ENCODE data around the gene CRTC3.
"Not testable (repeated sequence)": the region's sequence is repeated elsewhere in the genome, so short reads cannot be mapped to it uniquely, and the experiment has no call there.

The CRTC3 gene

DNA sequence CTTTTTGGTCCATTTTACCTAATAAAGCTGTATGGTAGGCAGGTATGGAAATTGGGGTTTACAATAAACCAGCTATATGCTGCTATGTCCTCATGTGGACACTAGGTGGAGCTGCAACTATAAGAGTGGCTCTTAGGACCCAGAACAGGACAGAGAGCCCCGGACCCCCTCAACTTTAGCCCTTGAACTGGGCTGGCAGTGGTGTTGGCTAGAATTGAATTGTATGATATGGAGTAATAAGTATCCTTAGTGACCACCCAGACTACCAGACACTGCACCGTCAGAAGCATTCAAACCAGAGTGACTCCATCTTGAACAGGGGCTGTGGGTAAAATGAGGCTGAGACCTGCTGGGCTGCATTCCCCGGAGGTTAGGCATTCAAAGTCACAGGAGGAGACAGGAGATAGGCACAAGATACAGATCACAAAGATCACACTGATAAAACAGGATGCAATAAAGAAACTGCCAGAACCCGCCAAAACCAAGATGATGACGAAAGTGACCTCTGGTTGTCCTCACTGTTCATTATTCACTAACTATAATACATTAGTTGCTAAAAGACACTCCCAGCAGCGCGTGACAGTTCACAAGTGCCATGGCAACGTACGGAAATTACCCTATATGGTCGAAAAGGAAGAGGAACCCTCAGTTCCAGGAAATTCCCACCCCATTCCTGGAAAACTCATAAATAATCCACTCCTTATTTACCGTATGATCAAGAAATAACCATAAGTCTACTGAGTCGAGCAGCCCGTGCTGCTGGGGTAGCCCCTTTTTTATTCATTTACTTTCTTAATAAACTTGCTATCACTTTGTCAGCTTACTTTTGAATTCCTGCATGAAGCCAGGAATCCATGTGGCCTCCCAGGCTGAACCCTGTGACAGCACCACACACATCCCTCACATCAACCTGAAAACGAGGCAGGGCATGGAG, 118.7 kb downstream of the CRTC3 start:
- H3K36me3 ChIP-seq = peaks cover 6% of the 10 kb centered on the region
- TF ChIP-seq Cebpa-rat (IDR thresholded peaks at IDR 0.05) = no peak
- H4K20me1 ChIP-seq = 0 out of 2 replicates have a peak, but pooled peaks cover 5% of the 10 kb centered on the region
- H3K9me3 ChIP-seq = no peaks in the 10 kb centered on the region
- no peak overlapping the region for H3K4me3 ChIP-seq
- H3K9ac ChIP-seq = no peak overlapping the region
- H3K4me1 ChIP-seq = peaks cover 32% of the 10 kb centered on the region
- peak overlapping the region; percentile 40 for H3K4me2 ChIP-seq
- no peak overlapping the region for H3K27ac ChIP-seq
- no peaks in the 10 kb centered on the region for H3K27me3 ChIP-seq

DNA sequence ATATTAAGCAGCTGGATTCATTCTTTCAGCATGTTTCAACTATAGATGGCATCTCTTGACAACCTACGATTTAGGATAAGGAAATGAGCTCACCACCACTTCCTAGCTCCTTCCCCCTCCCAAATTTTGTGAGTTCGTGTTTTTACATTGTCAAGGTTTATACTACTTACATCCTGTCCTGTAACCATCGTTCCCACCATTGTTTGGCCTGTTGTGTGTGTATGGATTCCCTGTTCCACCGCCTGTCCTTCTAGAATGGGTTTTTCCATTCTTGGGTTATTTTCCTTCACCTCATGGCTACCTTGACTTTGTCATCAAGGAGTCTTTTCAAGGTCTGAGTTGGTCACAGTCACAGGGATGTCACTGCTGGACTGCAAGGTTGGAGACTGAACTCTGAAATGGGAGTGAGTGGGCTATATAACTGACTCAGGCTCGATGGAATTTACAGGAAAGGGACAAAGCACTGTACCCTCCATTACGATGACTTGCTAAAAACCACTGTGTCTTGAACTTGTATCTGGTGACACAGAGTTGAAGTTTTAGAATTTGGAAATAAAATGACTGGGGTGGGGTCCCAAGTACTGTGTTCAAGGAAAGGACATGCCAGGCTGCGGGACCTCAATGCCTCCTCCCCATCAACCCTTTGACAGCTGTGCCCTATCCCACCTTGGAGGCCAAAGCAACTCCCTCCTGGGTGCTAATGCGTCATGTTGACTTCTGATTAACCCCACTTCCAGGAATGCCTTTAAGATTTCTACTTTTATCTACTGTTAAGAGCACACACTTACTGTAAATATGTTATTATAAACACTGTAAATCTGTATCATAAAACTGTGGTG, 120.6 kb downstream of the CRTC3 start:
- H3K27ac ChIP-seq = peak overlapping the region; percentile 44; the same call in 1 of the 2 replicates
- no peak for TF ChIP-seq Cebpa-rat (IDR thresholded peaks at IDR 0.05)

DNA sequence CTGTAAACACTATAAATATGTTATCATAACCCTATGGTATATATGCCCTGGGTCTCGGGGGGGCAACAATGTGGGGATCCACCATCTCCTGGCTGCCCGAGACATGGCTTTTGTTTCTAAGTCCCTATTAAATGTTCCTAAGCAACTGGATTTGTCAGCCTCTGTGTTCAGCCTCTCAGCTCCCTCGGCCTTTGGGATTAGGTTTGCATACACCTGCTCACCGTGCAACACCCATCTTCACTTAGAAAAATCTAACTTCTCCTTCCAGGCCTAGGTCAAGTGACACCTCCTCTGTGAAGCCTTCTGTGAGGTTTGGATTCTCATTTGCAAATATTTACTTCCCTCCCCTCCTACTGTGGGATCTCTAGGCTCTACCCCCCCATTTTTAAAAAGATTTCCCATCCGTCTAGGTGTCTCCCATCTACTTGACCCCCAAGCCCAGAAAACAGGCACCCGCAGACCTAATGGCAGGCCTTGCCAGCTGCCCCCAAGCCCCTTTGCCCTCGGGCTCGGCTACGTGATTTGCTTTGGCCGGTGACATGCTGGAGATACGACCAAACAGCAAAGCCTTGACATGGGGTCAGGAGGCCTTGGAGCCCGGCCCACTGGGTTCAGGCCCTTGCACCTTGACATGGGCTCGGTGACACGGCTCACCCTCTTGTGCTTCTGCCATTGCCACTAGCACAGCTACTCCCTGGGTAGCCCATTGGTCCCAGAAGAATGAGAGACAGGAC, 121.4 kb downstream of the CRTC3 start:
- Histone ChIP-seq H4K20me1 (no peaks in the 10 kb centered on the region), H3K36me3 (no peaks in the 10 kb centered on the region), H3K27me3 (no peaks in the 10 kb centered on the region), H3K4me3 (no peak overlapping the region), H3K27ac (no peak overlapping the region), H3K4me1 (peaks cover 55% of the 10 kb centered on the region), H3K9me3 (no peaks in the 10 kb centered on the region), H3K9ac (no peak overlapping the region), H3K4me2 (no peak overlapping the region)
- no peak for TF ChIP-seq Cebpa-rat (IDR thresholded peaks at IDR 0.05)

More for the DNA sequence above, 120.6 kb downstream of the CRTC3 start:
- Histone ChIP-seq H3K4me3 (no peak overlapping the region), H3K4me1 (peaks cover 47% of the 10 kb centered on the region), H3K9me3 (no peaks in the 10 kb centered on the region), H3K27me3 (no peaks in the 10 kb centered on the region), H3K9ac (no peak overlapping the region), H3K4me2 (peak overlapping the region; percentile 36), H3K36me3 (no peaks in the 10 kb centered on the region), H4K20me1 (0 out of 2 replicates have a peak, but pooled peaks cover under 1% of the 10 kb centered on the region)

DNA sequence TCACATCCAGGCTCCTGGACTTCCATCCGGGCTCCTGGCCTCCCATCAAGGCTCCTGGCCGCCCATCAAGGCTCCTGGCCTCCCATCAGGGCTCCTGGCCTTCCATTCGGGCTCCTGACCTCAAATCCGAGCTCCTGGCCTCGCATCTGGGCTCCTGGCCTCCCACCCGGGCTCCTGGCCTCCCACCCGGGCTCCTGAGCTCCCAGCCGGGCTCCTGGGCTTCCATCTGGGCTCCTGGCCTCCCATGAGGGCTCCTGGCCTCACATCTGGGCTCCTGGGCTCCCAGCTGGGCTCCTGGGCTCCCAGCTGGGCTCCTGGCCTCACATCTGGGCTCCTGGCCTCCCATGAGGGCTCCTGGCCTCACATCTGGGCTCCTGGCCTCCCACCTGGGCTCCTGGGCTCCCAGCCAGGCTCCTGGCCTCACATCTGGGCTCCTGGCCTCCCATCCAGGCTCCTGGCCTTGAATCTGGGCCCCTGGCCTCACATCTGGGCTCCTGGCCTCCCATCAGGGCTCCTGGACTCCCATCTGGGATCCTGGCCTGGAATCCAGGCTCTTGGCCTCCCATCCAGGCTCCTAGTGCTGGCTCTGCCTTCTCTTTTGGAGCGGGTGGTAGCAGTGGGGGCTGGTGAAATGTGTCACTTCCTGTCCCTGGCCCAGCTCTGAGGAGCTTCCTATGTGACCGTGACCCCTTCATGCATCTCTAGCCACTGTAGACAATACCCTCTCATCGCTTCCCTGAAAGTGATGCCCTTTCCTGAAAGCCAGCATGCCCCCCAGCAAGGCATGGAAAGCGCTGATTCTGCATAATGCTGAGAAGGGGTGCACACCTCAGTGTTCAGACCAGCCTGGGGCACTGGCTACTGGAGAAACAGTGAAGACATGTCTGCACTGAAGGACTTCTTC, 124.8 kb downstream of the CRTC3 start:
- Histone ChIP-seq H3K4me1 (peaks cover 69% of the 10 kb centered on the region), H4K20me1 (no peaks in the 10 kb centered on the region), H3K4me2 (peak overlapping the region; percentile 75), H3K27ac (peak overlapping the region; percentile 85), H3K36me3 (no peaks in the 10 kb centered on the region), H3K4me3 (no peak overlapping the region), H3K9me3 (no peaks in the 10 kb centered on the region), H3K9ac (peak overlapping the region; percentile 65), H3K27me3 (no peaks in the 10 kb centered on the region)
- TF ChIP-seq Cebpa-rat (IDR thresholded peaks at IDR 0.05) = no peak

DNA sequence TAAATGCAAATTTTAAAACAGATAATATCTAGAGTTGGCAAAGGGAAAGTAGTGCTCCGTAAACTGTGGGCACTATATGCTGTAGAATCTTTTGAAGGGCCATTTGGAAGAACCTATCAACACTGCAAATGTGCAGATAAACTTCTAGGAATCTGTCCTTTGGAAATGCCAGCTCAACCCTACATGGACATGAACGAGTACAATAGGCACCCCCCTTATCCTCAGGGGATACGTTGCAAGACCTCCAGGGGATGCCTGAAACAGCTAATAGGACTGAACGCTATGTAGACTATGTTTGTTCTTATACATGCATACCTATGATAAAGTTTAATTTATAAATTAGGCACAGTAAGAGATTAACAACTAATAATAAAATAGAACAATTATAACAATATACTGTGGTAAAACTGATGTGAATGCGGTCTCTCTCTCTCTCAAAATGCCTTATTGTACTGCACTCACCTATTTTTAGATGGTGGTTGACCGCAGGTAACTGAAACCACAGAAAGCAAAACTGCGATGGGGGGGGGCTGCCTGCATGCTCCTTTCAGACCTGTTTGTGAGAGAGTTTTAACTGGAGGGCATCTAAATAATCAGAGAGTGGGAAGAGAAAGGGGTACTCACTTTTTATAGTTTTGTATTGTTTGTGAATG, 127.9 kb downstream of the CRTC3 start:
- H3K9ac ChIP-seq = not testable (repeated sequence)
- peak overlapping the region; percentile 99 for H3K4me2 ChIP-seq

DNA sequence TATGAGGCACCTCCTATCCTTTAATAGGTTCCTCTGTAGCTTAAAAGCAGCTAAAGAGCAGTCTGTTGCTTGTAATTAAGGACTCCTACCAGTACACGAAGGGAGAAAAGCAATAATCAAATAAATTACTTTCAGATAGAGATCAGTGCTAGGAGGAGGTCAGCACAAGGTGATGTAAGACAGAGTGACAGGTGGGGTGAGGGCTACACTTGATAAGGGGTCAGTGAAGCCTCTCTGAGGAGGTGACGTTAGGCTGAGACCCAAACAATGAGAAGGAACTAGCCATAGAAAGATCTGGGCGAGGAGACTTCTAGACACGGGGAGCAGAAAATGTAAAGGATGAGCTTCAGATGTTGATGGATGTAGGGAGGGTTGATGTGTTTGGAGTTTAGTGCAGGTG, 129.8 kb downstream of the CRTC3 start:
- H3K27ac ChIP-seq = peak overlapping the region; percentile 75; the same call in 1 of the 2 replicates

More for the DNA sequence above, 127.9 kb downstream of the CRTC3 start:
- not testable (repeated sequence) for H3K9me3 ChIP-seq, H3K36me3 ChIP-seq, H3K27me3 ChIP-seq, H4K20me1 ChIP-seq, H3K27ac ChIP-seq
- Histone ChIP-seq H3K4me3 (peak overlapping the region; percentile 53), H3K4me1 (peaks cover 88% of the 10 kb centered on the region)

DNA sequence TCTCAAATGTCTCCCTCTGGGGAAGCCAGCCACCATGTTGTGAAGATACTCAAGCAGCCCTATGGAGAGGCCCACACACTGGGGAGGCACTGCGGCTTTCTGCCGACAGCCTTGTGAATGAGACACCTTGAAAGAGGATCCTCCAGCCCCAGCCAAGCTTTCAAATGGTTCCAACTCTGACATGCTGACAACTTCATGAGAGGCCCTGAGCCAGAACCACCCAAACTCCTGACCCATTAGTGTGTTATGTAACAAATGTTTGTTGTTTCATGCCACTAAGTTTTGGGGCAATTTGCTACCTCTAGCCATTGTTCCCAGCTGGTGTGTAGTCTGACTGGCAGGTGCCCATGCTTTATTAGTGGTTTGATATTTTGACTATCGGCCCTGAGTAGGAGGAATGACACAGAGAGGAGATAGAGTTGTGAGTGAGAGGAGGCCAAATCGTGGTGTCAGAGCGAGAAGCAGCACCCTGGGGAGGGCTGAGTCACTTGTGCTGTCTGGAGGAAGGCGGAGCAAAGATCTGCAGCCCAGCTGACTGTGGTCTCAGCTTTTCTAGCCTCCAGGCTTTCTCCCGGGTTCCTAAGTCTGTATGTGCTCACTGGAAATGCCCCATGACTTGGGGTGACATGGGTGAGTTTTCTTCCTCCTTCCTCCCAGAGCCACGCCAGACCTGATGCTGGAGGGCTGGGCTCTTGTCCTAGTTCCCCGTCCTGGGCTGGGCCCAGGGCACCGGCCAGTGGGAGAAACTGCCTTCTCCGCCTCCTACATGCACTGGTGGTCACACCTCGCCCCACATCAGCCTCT, 130.7 kb downstream of the CRTC3 start:
- Histone ChIP-seq H3K9me3 (no peaks in the 10 kb centered on the region), H3K9ac (peak overlapping the region; percentile 64), H3K4me2 (peak overlapping the region; percentile 99), H3K27me3 (no peaks in the 10 kb centered on the region), H4K20me1 (no peaks in the 10 kb centered on the region), H3K27ac (peak overlapping the region; percentile 75), H3K4me1 (peaks cover 97% of the 10 kb centered on the region), H3K36me3 (no peaks in the 10 kb centered on the region), H3K4me3 (peak overlapping the region; percentile 63)
- no peak for TF ChIP-seq Cebpa-rat (IDR thresholded peaks at IDR 0.05)

More for the DNA sequence above, 129.8 kb downstream of the CRTC3 start:
- no peaks in the 10 kb centered on the region for H3K36me3 ChIP-seq
- peak overlapping the region; percentile 99 for H3K4me2 ChIP-seq
- H3K4me1 ChIP-seq = peaks cover 100% of the 10 kb centered on the region
- TF ChIP-seq Cebpa-rat (IDR thresholded peaks at IDR 0.05) = no peak
- no peaks in the 10 kb centered on the region for H4K20me1 ChIP-seq
- H3K9me3 ChIP-seq = no peaks in the 10 kb centered on the region
- no peak overlapping the region for H3K9ac ChIP-seq
- no peaks in the 10 kb centered on the region for H3K27me3 ChIP-seq
- H3K4me3 ChIP-seq = no peak overlapping the region

DNA sequence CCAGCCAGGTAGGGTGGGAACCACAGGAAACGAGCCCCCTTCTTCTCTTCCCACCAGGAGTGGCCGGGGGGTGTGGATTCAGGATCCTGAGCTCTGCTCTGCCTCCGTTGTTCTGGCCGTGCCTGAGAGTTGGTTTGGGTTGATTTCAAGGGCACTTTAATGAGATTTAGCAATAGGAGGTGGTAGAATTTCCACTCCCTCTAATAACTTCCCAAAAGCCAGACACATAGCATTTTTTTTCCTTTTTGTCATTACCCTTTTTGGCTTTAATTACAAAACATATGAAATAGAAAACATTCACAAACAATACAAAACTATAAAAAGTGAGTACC, 131.2 kb downstream of the CRTC3 start:
- Histone ChIP-seq H3K9ac (peak overlapping the region; percentile 64), H3K4me2 (peak overlapping the region; percentile 99), H3K4me1 (peaks cover 94% of the 10 kb centered on the region), H3K27ac (peak overlapping the region; percentile 75), H3K4me3 (peak overlapping the region; percentile 63)
- H3K27me3 ChIP-seq, H3K9me3 ChIP-seq, H4K20me1 ChIP-seq, H3K36me3 ChIP-seq: not testable (repeated sequence)

DNA sequence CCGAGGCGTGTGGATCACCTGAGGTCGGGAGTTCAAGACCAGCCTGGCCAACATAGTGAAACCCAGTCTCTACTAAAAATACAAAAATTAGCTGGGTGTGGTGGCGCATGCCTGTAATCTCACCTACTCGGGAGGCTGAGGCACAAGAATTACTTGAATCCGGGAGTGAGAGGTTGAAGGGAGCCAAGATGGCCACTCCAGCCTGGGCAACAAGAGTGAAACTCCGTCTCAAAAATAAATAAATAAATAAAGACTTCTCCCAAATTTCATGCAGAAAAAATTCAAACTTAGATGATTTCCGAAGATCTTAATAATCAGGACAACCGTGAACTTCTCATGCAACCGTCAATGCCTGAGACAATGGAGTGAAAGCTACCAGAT, 134.3 kb downstream of the CRTC3 start:
- not testable (repeated sequence) for H3K36me3 ChIP-seq, H3K4me3 ChIP-seq, H3K9me3 ChIP-seq, H4K20me1 ChIP-seq, H3K27me3 ChIP-seq
- peak overlapping the region; percentile 91; the same call in 1 of the 2 replicates for H3K9ac ChIP-seq
- H3K27ac ChIP-seq = peak overlapping the region; percentile 98
- peak overlapping the region; percentile 99 for H3K4me2 ChIP-seq
- peaks cover 90% of the 10 kb centered on the region for H3K4me1 ChIP-seq
